SK-N-SH (cell line): ENCODE data around the gene TLNRD1.

Experiments
- SMC3 ChIP-seq: IDR thresholded peaks from 2 replicates; pipeline ENCODE4 v1.6.1; 2012; ENCODE audit warnings: low read depth, low read length, improper control_type of control experiment
- TF ChIP-seq, protein P1 (sequence below): IDR thresholded peaks from 2 replicates; pipeline ENCODE4 v1.4.0; 2012; ENCODE audit warnings: low read depth
- TF ChIP-seq, protein P2 (sequence below): fragments of 200-600 bp; sonication (generic); IDR thresholded peaks from 2 replicates; pipeline ENCODE4 v1.6.1; 2017; ENCODE audit warnings: antibody characterized with exemption, mild to moderate bottlenecking, moderate library complexity

DNA sequence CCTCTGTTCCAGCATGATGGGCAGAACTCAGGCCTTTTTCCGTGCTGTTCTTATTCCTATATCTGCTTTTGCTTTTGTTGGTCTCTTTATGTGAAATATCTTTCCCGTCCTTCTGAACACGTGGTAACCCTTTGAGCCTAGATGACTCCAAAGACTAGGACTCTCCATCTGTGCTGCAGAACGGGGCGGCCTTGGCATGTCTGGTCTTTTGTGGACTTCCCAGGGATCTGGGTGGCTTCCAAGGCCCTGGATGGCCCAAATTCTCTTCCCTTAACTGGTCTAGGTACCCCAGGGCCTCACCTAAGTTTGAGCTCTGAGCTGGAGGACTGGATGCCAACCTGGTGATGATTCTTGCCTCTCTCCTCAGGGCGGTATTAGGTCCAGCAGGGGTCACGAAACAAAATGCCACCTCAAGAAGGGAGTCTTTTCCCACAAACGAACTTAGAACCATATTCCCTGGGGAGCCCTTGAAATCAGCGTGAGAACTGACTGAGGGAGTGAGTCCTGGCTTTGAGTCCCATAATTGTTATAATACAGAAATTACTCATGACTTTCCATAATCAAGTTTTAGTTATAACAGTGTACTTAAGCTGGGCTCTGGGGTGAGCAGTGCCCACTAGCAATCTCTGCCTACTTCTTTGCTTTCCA lies 13.8 kb downstream of the TLNRD1 start:
- TF ChIP-seq, protein P1, sequence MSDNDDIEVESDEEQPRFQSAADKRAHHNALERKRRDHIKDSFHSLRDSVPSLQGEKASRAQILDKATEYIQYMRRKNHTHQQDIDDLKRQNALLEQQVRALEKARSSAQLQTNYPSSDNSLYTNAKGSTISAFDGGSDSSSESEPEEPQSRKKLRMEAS, result no peak
- TF ChIP-seq, protein P2, sequence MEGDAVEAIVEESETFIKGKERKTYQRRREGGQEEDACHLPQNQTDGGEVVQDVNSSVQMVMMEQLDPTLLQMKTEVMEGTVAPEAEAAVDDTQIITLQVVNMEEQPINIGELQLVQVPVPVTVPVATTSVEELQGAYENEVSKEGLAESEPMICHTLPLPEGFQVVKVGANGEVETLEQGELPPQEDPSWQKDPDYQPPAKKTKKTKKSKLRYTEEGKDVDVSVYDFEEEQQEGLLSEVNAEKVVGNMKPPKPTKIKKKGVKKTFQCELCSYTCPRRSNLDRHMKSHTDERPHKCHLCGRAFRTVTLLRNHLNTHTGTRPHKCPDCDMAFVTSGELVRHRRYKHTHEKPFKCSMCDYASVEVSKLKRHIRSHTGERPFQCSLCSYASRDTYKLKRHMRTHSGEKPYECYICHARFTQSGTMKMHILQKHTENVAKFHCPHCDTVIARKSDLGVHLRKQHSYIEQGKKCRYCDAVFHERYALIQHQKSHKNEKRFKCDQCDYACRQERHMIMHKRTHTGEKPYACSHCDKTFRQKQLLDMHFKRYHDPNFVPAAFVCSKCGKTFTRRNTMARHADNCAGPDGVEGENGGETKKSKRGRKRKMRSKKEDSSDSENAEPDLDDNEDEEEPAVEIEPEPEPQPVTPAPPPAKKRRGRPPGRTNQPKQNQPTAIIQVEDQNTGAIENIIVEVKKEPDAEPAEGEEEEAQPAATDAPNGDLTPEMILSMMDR, result no peak
- TF ChIP-seq SMC3, result no peak
